Left renal cortex interstitium (tissue), 4 donors: ENCODE results near the gene MAP3K2. TPM values are rescaled to one million over a fixed set of nuclear protein-coding genes. Genes with fewer than 3 reads are reported as not detected.
A peak's percentile ranks its signal among the peaks of the same experiment; 100 is the strongest.

Source experiments
- DNase-seq, 4 donors: peaks; one replicate each; pipeline ENCODE4 v3.0.0-alpha.2; 2013; ENCODE audit warnings: low read depth in 4 of 4, low spot score in 2 of 4, missing footprints in 1 of 4
- polyA plus RNA-seq, 4 donors: library from polyadenylated mRNA; unstranded; fragments of 120-200 nt; gene quantifications; one replicate each; pipeline ENCODE4 v1.2.1, GENCODE V29; 2013; ENCODE audit not compliant: insufficient read length in 4 of 4

The MAP3K2 gene
- polyA plus RNA-seq, 4 donors, result 23.2 to 32.1 (median 26.0) TPM

DNA sequence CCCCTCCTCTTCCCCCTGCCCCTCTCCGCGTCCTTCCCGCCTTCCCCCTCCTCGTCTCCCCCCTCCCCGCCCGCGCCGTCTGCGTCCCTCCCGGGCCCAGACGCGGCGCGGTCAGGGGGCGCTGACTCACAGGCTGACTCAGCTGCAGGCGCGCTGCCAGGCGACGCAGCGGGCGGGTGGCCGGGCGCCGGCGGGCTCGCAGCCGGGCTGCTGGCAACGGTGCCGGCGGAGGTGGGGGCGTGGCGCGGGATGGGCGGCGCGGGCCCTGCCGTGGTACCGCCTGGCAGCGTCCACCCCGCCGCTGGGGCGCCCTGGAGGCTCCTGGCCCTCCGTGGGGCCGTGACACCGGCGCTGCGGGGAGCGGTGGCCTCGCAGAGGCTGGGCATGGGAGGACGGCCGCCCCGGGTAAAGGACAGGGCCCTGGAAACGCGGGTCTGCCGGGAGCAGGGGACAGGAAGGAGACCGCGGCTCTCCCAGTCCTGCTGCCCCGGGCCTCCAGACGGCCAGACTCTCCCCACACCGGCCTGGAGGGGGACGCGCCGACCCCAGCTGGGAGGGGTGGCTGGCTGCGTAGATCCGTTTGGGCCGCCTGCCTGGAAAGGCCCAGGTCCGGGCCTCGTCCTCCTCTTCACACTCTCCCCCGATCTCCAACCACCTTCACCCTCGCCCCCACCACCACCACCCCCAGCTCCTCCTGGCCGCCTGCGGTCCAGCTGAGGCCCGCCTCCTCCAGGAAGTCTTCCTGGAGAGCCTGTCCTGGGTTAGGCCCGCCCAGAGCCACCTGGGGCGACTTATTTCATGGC, 20.4 kb upstream of the MAP3K2 start:
- DNase-seq, result peak in 2 of 4 donors; percentile 72 to 82

DNA sequence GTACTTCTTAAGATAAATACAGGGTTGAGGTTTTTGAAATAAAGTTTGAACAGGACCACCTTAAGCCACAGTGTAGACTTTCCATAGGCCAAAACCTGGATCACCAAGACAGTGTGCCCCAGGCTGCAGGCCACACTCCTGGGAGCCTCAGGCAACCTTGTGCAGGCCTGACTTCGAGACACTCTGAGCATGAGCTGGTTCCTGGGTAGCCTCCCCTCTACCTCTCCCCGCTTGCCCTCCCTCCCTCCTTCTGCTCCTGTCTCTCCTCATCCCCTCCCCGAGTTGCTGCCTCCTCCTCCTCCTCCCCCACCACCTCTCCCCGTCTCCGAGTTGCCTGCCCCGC, 19.9 kb upstream of the MAP3K2 start:
- DNase-seq, result no peak

GRCh38 chr2:127407091-127407490, 19.3 kb upstream of the MAP3K2 start:
- no peak for DNase-seq

DNA sequence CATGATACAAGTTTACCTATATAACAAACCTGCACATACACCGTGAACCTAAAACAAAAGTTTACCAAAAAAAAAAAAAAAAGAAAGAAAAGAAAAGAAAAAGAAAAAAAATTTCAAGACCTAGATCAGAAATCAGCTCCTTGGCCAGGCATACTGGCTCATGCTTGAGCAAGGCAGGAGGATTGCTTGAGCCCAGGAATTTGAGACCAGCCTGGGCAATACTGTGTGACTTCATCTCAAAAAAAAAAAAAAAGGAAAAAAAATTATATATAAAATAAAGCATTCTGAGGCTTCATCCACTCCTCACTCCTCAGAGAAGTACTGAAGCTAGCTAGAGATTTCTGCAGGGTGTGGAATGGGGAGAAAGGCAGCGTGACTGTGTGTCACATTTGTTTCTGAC, 18.7 kb upstream of the MAP3K2 start:
- DNase-seq, result no peak

- no peak for DNase-seq
These were observed 17.5 kb upstream of the MAP3K2 start for GRCh38 chr2:127405255-127405610.

- DNase-seq, result no peak
These were observed 16.9 kb upstream of the MAP3K2 start for GRCh38 chr2:127404466-127405254.

GRCh38 chr2:127403460-127403859, 15.7 kb upstream of the MAP3K2 start:
- DNase-seq, result no peak

DNA sequence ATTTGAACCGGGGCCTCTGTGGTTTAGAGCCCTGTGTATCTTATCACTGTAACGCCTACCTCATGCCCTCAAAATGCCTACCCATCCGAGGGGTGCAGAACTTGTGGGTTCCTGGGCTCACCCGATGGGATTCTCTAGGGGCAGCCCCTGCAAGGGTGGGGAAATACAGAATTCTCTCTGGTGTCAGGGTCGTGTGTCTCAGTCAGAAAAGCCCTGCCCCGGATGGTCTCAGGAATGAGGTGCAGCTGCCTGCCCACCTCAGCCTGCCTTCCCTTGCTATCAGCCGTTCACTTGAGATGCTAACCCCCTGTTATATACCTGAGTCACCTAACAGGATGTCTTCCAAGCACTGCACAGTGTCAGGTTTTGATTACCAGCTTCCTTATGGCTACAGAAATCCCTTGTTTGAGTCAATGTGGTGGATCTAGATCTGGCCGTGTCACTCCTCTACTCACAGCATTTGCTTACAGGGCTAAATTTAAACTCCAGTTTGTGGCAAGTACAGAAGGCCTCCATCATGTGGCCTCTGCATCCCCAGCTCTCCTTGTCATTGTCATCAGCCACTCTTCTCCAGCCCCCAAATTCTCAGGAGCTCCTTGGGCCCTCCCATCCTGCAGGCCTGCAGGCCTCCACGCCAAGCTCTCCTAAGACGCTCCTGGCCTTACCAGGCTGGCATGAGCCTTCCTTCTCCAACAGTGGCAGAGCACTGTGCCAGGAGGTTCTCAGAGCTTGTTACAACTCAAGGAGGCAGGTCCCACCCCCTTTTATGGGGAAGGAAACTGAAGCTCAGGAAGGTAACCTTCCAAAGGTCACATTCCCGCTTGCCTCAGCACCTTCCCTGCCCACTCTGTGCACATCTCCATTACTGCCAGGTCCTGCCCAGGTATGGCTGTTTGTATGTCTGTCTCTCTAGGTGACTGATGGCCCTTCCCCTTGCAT, 14.3 kb upstream of the MAP3K2 start:
- no peak for DNase-seq

DNA sequence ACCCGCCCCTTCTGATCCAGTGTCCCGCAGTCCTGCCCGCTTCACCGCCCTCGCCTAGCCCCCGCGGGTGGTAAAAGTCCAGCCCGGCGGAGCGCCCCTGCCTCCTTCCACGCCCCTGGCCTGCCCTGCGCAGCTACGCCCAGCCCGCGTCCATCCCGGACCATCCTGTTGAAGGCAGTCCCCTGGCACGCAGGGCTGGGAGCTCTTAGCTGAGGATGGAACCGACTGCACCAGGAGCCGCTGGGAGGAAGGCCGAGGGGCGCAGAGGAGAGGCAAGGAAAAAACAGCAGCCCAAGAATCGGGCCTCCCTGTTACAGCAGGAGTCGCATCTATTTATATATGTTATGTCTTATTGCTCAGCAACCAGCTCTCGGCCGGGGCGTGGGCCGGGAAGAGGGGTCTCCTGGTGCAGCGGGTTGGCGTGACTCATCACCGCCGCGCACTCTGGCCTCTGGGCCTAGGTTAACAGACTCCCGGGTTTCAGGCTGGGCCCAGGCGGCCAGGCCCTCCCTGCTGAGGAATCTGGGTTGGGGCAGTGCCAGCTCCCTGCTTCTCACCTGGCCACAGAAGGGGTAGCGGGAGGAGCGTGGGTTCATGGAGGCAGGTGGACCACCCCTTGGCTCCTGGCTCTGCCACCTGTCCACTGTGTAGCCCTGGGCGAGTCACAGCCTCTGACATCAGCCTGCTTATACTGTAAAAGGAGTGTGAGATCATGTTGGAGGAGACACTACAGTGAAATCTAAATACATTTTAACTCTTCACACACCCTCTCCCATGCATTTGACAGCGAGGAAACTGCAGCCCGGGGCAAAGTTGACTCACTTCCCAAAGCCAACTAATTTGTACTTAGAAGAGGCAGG, 13.4 kb upstream of the MAP3K2 start:
- DNase-seq, result no peak

- no peak for DNase-seq
These were observed 12.7 kb upstream of the MAP3K2 start for GRCh38 chr2:127400533-127400896.

DNA sequence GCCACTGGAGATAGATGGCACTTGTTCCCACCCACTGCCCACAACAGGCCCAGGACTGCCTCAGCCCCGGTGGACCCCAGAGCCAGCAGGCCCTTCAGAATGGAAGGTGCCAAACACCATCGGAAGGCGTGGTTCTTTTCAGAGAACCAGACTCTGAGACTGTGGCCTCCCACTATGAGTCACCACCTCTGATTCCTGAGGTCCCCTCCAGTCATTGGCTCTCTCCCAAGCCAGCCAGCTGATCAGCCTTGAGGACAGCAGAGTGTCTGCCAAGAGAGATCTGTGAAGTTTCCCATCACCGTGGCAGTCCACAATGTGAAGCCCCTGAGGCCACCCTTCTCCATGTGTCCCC, 10.4 kb upstream of the MAP3K2 start:
- no peak for DNase-seq

- DNase-seq, result no peak
These were observed 9.9 kb upstream of the MAP3K2 start for GRCh38 chr2:127397568-127398238.

GRCh38 chr2:127394492-127394891, 6.7 kb upstream of the MAP3K2 start:
- no peak for DNase-seq

DNA sequence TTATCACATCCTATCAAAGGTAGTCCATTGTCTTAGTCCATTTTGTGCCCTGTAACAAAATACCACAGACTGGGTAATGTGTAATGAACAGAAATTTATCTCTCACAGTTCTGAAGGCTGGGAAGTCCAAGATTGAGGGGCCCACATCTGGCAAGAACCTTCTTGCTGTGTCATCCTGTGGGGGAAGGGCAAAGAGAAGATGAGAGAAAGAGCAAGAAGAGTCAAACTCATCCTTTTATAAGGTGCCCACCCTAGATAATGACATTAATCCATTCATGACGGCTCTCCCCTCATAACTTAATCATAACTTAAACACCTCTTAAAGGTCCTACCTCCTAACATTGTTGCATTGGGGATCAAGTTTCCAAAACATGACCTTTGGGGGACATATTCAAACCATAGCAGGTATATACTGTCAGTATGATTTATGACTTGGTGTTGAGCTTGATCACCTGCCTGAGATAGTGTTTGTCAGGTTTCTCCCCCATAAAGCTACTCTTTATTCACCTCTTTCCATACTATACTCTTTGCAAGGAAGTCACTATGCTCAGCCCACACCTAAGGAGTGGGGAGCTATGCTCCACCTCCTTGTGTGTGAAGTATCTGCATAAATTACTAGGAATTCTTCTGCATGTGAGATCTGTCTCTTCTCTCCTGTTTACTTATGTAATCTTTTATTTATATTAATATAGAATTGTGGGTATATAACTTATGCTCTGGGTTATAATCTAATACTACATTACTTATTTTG, 5.2 kb upstream of the MAP3K2 start:
- no peak for DNase-seq

GRCh38 chr2:127392133-127392827, 4.5 kb upstream of the MAP3K2 start:
- no peak for DNase-seq

DNA sequence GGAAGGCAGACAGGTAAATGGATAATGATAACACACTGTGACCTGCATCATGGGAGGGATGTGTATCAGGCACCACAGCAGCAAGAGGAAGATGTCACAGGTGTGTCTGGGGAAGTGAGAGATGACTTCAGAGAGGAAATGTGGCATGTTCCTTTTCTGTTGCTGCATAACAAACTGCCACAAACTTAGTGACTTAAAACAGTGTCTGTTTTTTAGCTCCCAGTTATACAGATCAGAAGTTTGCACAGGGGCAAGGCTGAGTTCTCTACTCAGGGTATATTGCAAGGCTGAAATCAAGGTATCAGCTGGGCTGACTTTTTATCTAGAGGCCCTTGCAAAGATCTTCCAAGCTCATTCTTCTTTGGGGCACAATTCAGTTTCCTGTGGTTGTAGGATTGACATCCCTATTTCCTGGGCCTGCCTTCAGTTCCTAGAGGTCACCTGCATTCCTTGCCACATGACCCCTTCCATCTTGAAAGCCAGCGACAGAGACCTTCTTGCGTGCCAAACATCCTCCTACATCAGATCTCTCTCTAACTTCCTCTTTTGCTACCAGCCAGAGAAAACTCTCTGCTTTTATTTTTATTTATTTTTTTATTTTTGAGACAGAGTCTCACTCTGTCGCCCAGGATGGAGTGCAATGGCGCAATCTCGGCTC, 2.1 kb upstream of the MAP3K2 start:
- no peak for DNase-seq

DNA sequence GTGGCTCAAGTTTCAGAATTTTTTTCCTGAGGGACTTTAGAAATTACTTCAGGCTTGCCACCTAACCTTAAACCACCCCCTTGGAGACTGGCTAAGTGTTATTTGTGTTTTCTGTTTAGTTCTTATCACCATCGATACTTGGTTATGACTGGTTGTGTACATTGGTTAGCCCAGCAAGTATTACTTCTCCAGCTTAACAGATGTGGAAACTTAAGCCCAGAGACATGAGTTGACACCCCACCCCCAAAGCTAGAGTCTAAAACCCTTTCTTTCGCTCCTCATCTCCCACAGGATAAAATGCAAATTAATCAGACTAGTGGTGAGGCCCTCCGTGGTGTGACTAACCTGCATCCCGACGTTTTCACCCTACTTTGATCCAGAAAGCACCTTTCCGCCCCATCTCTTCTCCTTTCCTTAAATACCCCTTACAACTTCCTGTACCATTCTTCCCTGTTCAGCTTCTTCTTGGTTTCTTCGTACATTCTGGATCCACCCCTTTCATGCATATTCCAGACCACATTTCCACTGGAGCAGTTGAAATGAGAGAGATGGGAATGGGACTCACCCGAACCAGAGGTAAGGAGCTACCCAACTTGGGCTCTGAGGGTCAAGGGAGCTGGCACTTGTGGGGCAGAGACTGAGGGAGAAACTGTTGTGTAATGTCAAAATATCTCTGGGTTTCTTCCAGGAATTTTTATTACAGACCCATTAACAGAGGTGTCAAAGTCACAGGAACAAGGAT, 819 bp upstream of the MAP3K2 start:
- no peak for DNase-seq
